ENCODE results near the gene ZNF655.
"Not testable (repeated sequence)": the region's sequence is repeated elsewhere in the genome, so short reads cannot be mapped to it uniquely, and the experiment has no call there.

The ZNF655 gene

GRCh38 chr7:99560834-99561736 lies 2.6 kb downstream of the ZNF655 start:
- no peak for TF ChIP-seq CTCF (IDR thresholded peaks at IDR 0.05; ENCODE audit: extremely low read depth, missing control alignments)
- no peak for DNase-seq (ENCODE audit: low spot score)

GRCh38 chr7:99561737-99562051 lies 3.3 kb downstream of the ZNF655 start:
- no peak for DNase-seq (ENCODE audit: low spot score)
- TF ChIP-seq CTCF (IDR thresholded peaks at IDR 0.05; ENCODE audit: extremely low read depth, missing control alignments): no peak

GRCh38 chr7:99562114-99562784 lies 3.8 kb downstream of the ZNF655 start:
- no peak for TF ChIP-seq CTCF (IDR thresholded peaks at IDR 0.05; ENCODE audit: extremely low read depth, missing control alignments)
- no peak for DNase-seq (ENCODE audit: low spot score)

- TF ChIP-seq CTCF (IDR thresholded peaks at IDR 0.05; ENCODE audit: extremely low read depth, missing control alignments): no peak
Measured at GRCh38 chr7:99562832-99563231, 4.4 kb downstream of the ZNF655 start.

GRCh38 chr7:99563650-99564049 lies 5.2 kb downstream of the ZNF655 start:
- no peak for TF ChIP-seq CTCF (IDR thresholded peaks at IDR 0.05; ENCODE audit: extremely low read depth, missing control alignments)
- DNase-seq (ENCODE audit: low spot score): no peak

More at GRCh38 chr7:99562832-99563231, 4.4 kb downstream of the ZNF655 start:
- DNase-seq (ENCODE audit: low spot score): no peak

GRCh38 chr7:99568770-99569169 lies 10.3 kb downstream of the ZNF655 start:
- DNase-seq (ENCODE audit: low spot score): not testable (repeated sequence)

- DNase-seq (ENCODE audit: low spot score): no peak
- TF ChIP-seq CTCF (IDR thresholded peaks at IDR 0.05; ENCODE audit: extremely low read depth, missing control alignments): no peak
Measured at GRCh38 chr7:99571768-99572167, 13.3 kb downstream of the ZNF655 start.
